Duodenal mucosa (tissue), 2 donors: ENCODE data around the gene MARVELD1.

Experiments used
- H3K27ac ChIP-seq: one replicate; pipeline ENCODE4 v1.7.0; 2013; ENCODE audit warnings: low read depth, low read length
- H3K27me3 ChIP-seq, 2 donors: one replicate each; pipeline ENCODE4 v1.7.0; 2013; ENCODE audit warnings: low read length in 2 of 2, control low read depth in 1 of 2; ENCODE audit not compliant: insufficient read depth in 2 of 2, control insufficient read depth in 1 of 2
- H3K36me3 ChIP-seq, 2 donors: one replicate each; pipeline ENCODE4 v1.7.0; 2013; ENCODE audit warnings: low read length in 2 of 2, control low read depth in 1 of 2; ENCODE audit not compliant: insufficient read depth in 2 of 2, control insufficient read depth in 1 of 2
- H3K4me1 ChIP-seq, 2 donors: one replicate each; pipeline ENCODE4 v1.7.0; 2013; ENCODE audit warnings: low read length in 2 of 2, control low read depth in 1 of 2; ENCODE audit not compliant: insufficient read depth in 2 of 2, control insufficient read depth in 1 of 2
- H3K4me3 ChIP-seq, 2 donors: one replicate each; pipeline ENCODE4 v1.7.0; 2013; ENCODE audit warnings: low read length in 2 of 2, low read depth in 1 of 2
- H3K9ac ChIP-seq, 2 donors: one replicate each; pipeline ENCODE4 v1.7.0; 2013; ENCODE audit warnings: low read length in 2 of 2, low read depth in 1 of 2
- H3K9me3 ChIP-seq, 2 donors: one replicate each; pipeline ENCODE4 v1.7.0; 2013; ENCODE audit warnings: low read length in 2 of 2, control low read depth in 1 of 2; ENCODE audit not compliant: control insufficient read depth in 1 of 2

MARVELD1 gene

GRCh38 chr10:97708976-97709946 is 4.3 kb upstream of the MARVELD1 start:
- no peak overlapping the region for H3K9ac ChIP-seq
- H3K4me3 ChIP-seq, result no peak overlapping the region
- H3K27me3 ChIP-seq, result no peaks in the 10 kb centered on the region
- no peak overlapping the region for H3K27ac ChIP-seq
- no peaks in the 10 kb centered on the region for H3K36me3 ChIP-seq
- H3K4me1 ChIP-seq, result peaks cover 4 to 10% of the 10 kb centered on the region in 2 donors
- no peaks in the 10 kb centered on the region for H3K9me3 ChIP-seq

GRCh38 chr10:97711640-97712572 is 1.6 kb upstream of the MARVELD1 start:
- no peak overlapping the region for H3K9ac ChIP-seq
- no peaks in the 10 kb centered on the region for H3K27me3 ChIP-seq
- peaks cover 4 to 21% of the 10 kb centered on the region in 2 donors for H3K4me1 ChIP-seq
- H3K27ac ChIP-seq, result no peak overlapping the region
- no peak overlapping the region for H3K4me3 ChIP-seq
- no peaks in the 10 kb centered on the region for H3K9me3 ChIP-seq
- H3K36me3 ChIP-seq, result no peaks in the 10 kb centered on the region

- H3K27ac ChIP-seq, result peak overlapping the region; percentile 78
- no peaks in the 10 kb centered on the region for H3K9me3 ChIP-seq
- H3K4me1 ChIP-seq, result peaks cover 21 to 32% of the 10 kb centered on the region in 2 donors
- peak overlapping the region; percentile 60 to 80 for H3K4me3 ChIP-seq
- peak overlapping the region; percentile 49 to 70 for H3K9ac ChIP-seq
- H3K36me3 ChIP-seq, result no peaks in the 10 kb centered on the region
- no peaks in the 10 kb centered on the region for H3K27me3 ChIP-seq
These were observed 383 bp downstream of the MARVELD1 start for GRCh38 chr10:97713826-97714400.

GRCh38 chr10:97714401-97715258 is 1.1 kb downstream of the MARVELD1 start:
- H3K9me3 ChIP-seq, result no peaks in the 10 kb centered on the region
- peak overlapping the region; percentile 78 for H3K27ac ChIP-seq
- no peaks in the 10 kb centered on the region for H3K36me3 ChIP-seq
- peaks cover 28 to 38% of the 10 kb centered on the region in 2 donors for H3K4me1 ChIP-seq
- peak overlapping the region; percentile 49 to 70 for H3K9ac ChIP-seq
- peak overlapping the region; percentile 60 to 80 for H3K4me3 ChIP-seq
- no peaks in the 10 kb centered on the region for H3K27me3 ChIP-seq

GRCh38 chr10:97715259-97715874 is 1.8 kb downstream of the MARVELD1 start:
- Histone ChIP-seq H3K9ac (peak overlapping the region; percentile 49 to 70), H3K36me3 (no peaks in the 10 kb centered on the region), H3K4me3 (peak overlapping the region; percentile 60 to 80), H3K27ac (no peak overlapping the region), H3K4me1 (peaks cover 28 to 38% of the 10 kb centered on the region in 2 donors), H3K27me3 (no peaks in the 10 kb centered on the region), H3K9me3 (no peaks in the 10 kb centered on the region)

GRCh38 chr10:97717627-97718026 is 4.1 kb downstream of the MARVELD1 start:
- Histone ChIP-seq H3K27ac (no peak overlapping the region), H3K9ac (no peak overlapping the region), H3K4me3 (no peak overlapping the region)

GRCh38 chr10:97718178-97718577 is 4.6 kb downstream of the MARVELD1 start:
- H3K4me3 ChIP-seq, result no peak overlapping the region
- H3K4me1 ChIP-seq, result peaks cover 25 to 37% of the 10 kb centered on the region in 2 donors
- no peaks in the 10 kb centered on the region for H3K9me3 ChIP-seq
- peak overlapping the region in 1 of 2 donors; percentile 47 for H3K9ac ChIP-seq
- no peaks in the 10 kb centered on the region for H3K27me3 ChIP-seq
- no peaks in the 10 kb centered on the region for H3K36me3 ChIP-seq
- H3K27ac ChIP-seq, result no peak overlapping the region

More at GRCh38 chr10:97717627-97718026, 4.1 kb downstream of the MARVELD1 start:
- no peaks in the 10 kb centered on the region for H3K9me3 ChIP-seq
- no peaks in the 10 kb centered on the region for H3K27me3 ChIP-seq
- H3K4me1 ChIP-seq, result peaks cover 28 to 42% of the 10 kb centered on the region in 2 donors
- H3K36me3 ChIP-seq, result no peaks in the 10 kb centered on the region

- Histone ChIP-seq H3K27ac (no peak overlapping the region), H3K27me3 (no peaks in the 10 kb centered on the region), H3K9me3 (no peaks in the 10 kb centered on the region), H3K4me3 (no peak overlapping the region), H3K9ac (peak overlapping the region in 1 of 2 donors; percentile 47), H3K4me1 (peaks cover 24 to 35% of the 10 kb centered on the region in 2 donors), H3K36me3 (no peaks in the 10 kb centered on the region)
These were observed 5.2 kb downstream of the MARVELD1 start for GRCh38 chr10:97718659-97719142.

- H3K36me3 ChIP-seq, result no peaks in the 10 kb centered on the region
- no peaks in the 10 kb centered on the region for H3K27me3 ChIP-seq
- H3K9me3 ChIP-seq, result no peaks in the 10 kb centered on the region
- H3K4me1 ChIP-seq, result peaks cover 24 to 32% of the 10 kb centered on the region in 2 donors
- peak overlapping the region in 1 of 2 donors; percentile 15 for H3K9ac ChIP-seq
- H3K4me3 ChIP-seq, result no peak overlapping the region
- no peak overlapping the region for H3K27ac ChIP-seq
These were observed 6.1 kb downstream of the MARVELD1 start for GRCh38 chr10:97719602-97720001.
